NCI-H1694 treated with DMSO at 0.1 percent for 48 hours (cell line): ENCODE data around the gene PRKD1.

ENCODE experiments used
- DNase-seq: peaks from one replicate; lab custom pipeline; 2025; lab: John Stamatoyannopoulos, UW

The PRKD1 gene

GRCh38 chr14:29674566-29675285 lies 252.9 kb downstream of the PRKD1 start:
- no peak for DNase-seq

DNA sequence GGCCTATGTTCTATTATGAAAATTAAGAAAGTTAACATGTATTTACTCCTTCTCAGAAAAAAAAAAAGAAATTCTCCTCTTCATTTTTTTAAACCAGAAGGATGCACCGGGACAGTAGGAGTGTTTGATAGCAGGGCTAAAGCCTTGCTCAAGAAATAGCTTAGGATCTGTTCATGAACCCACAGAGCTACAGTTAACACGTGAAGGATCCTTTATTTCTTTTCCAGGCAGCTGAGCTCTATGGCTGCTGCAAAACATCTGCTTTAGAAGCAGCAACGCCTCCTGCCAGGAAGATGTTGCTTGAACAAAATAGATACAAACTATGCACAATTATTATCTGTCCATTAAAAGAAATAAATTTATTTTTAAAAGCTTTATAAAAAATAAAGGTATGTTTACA lies 254.8 kb downstream of the PRKD1 start:
- no peak for DNase-seq

GRCh38 chr14:29671034-29671433 lies 256.6 kb downstream of the PRKD1 start:
- no peak for DNase-seq

- no peak for DNase-seq
Measured at GRCh38 chr14:29668201-29668600, 259.4 kb downstream of the PRKD1 start.

DNA sequence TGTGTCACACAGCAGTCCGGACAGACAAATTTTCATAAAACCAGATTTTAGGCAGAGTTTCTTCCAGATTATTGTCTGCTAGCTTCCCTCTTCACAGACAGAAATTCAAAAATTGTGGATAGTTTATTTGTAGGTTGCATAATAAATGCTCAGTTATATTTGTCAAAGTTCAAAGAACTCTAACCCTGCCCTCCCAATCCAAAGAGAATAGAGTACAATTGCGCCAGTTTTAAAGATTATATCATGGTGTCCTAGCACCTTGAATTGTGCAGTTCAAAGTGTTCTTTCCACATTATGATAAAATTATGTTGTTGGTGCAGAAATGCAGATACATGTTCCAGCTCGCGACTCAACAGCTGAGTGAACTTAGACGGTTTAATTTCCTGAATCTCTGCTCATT lies 263.1 kb downstream of the PRKD1 start:
- DNase-seq = no peak

DNA sequence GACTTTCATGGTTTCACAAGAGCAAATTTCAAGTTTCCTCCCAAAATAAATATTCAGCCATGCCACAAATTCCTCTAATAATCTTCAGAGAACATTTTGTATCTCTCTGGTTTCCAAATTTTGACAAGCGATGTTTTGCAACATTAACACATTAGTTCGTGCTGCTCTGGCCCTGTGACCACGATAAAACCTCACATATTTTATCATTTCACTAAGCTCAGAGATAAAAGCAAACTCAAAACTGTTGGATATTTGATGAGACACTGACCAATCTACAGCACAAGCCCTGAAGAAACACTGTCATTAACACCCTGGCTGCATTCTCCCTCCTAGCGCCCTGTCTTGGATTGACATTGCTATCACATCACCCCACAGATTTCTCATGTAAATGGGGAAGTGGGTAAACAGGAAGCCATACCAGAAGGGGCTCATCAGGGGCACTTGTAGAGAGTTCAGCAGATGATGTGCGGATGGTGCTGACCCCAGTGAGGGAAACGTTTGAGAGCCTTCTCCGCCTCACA lies 264.3 kb downstream of the PRKD1 start:
- DNase-seq = no peak

DNA sequence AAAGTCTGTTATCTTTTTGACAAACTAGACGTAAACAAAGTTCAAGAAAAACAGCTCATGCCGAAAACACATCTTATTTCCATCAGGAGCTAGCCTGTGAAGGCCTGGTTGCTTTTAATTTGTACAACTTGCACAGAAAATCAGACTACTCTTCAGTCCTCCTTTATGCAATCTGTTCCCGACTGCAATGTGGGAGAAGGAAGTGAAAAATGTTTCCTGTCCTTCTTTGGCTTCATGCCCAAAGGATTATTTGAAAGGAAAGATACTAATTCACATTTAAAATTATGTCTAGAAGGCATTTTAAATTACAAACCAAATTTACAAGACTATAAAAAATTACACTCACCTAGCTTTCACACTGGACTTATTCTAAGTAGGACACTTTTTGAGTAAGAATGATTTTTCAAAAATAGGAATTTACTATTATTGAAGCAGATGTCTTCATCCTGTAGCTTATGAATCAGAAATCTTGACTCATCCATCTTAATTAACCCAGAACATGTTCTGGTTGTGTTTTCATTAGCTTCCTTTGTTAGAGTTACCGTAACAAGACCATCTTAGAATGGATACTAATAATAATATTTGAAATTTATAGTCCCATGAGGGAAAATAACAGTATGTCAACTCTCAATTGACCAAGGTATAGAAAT lies 272.6 kb downstream of the PRKD1 start:
- no peak for DNase-seq

- DNase-seq = no peak
Measured at GRCh38 chr14:29653303-29653702, 274.3 kb downstream of the PRKD1 start.

GRCh38 chr14:29652571-29652970 lies 275.1 kb downstream of the PRKD1 start:
- DNase-seq = no peak

- DNase-seq = no peak
Measured at GRCh38 chr14:29650554-29651269, 276.9 kb downstream of the PRKD1 start.

DNA sequence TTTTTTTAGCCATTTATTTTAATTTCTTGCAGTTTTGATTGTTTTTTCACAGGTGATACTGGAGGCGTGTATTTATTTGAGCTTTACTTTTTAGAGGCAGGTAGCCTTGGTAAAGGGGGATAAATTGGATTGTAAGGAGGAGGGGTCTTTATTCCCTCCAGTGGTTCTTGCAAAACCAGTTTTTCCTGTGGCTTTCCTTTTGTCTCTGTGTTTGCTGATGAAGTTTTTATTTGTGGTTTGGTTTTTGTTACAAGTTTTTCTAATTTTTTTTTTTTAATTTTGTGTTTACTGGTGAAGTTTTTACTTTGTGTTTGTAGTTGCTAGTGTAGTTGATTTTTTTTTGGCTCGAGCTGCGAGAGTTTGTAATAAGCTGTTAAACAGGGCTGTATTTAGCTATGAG lies 278.5 kb downstream of the PRKD1 start:
- DNase-seq = no peak

DNA sequence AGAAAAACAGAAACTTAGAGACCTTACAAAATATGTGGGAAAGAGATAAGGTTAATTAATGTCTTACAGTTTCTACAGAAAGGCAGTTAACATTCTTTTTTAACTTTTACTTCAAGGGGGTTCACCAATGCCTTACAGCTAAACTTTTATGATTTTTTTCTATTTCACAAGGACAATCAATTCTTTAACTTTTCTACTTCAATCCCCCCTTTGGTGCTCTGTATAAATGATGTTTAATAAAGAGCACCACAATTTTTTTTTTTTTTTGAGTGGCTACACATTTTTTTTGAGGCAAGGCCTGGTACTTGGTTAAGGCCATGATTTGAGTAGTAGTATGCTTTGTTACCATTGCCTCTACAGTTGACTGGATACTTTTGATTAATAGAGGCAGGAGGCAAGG lies 279.6 kb downstream of the PRKD1 start:
- no peak for DNase-seq

- DNase-seq = peak; percentile 10
Measured at GRCh38 chr14:29645117-29645516, 282.5 kb downstream of the PRKD1 start.

GRCh38 chr14:29643433-29644211 lies 284.0 kb downstream of the PRKD1 start:
- peak; percentile 21 for DNase-seq

- peak; percentile 88 for DNase-seq
Measured at GRCh38 chr14:29637411-29637810, 290.2 kb downstream of the PRKD1 start.

GRCh38 chr14:29636870-29637269 lies 290.8 kb downstream of the PRKD1 start:
- peak; percentile 65 for DNase-seq

DNA sequence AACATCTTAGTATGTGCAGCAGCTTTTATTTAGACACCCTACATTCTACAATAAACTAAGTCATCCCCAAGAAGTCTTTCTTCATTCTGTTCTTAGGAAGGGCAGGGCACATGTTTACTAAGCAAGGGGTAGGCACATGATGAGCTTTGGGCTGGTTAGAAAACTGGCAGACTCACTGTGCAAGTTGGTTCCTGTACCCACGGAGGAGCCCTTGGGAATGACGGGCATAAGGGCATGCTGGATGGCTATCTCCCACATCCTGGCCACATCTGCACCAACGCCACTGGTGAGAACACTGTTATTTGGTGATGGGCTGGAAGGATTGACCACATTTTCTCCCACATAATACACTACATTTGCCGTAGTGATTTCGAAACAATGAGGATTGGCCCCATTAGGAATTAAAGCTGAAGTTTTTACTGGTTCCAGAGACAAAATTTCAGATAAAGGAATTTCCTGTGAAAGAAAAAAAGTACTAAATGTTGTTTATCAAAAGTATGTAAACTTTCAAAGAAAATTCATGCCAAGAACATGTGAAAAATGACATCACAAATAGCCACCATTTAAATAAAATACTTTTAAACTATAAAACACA lies 297.0 kb downstream of the PRKD1 start:
- DNase-seq = no peak

DNA sequence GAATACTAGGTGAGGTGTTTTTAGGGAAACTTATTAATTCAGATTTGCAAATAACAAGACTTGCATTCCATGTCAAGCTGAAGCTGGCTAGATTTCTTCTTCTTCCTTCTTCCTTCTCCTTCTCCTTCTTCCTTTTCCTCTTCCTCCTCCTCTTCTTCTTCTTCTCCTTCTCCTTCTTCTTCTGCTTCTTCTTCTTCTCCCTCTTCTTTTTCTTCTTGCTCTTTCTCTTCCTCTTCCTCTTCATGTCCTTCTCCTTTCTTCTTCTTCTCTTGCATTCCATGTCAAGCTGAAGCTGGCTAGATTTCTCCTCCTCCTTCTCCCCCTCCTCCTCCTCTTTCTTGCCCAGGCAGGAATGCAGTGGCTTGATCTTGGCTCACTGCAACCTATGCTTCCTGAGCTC lies 297.8 kb downstream of the PRKD1 start:
- DNase-seq = no peak

DNA sequence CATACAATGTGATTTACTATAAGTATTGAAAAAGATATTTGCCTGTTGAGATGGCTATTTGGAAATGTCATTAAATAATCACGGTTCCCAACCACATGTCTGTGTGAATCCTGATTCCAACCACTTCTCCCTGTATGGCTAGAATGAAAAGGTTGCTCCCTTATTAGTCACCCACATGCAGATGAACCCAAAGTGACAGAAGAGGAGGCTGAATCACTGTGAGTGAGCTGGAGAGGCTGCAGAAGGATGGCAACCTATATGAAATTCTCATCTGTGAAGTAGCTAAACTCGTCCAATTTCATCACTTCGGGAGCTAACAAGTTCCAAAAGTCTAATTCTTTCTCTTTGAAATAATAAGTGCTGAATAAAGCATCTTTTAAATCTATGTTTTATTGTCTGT lies 300.5 kb downstream of the PRKD1 start:
- no peak for DNase-seq

- DNase-seq = no peak
Measured at GRCh38 chr14:29618323-29619067, 309.2 kb downstream of the PRKD1 start.

GRCh38 chr14:29616922-29617321 lies 310.7 kb downstream of the PRKD1 start:
- DNase-seq = no peak
